Measurements from ENCODE around the gene SLC10A7.

Gene SLC10A7

DNA sequence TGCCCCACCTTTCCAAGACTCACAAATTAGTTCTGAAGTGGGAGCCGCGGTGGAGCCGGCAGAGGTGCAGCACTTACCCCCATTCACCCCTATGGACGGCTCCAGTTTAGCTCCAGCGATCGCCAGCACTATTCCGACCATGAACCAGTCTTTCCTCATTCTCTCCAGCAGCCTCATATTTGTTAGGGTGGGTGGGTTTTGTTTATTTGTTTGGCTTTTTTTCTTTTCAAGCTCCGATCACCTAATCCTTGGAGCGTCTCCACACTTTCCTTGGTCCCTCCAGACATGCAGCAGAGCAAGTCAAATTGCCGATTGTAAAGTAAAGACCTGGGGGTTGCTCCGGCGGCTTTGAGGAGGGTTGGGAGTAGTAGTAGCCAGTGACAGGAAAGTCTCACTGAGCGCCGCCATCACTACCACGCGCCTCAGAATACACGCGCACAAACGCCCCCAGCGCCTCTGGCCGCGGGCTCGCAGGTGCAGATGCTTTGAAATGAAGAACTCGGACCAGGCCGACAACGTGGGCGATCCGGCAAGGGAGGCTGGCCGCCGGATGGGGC is at the start of gene SLC10A7:
Gene SLC10A7, minus strand, starts transcription at position 400 of the 557 bp plus-strand sequence. Its CDS starts 223 bp downstream, at position 177.
- DNase-seq = peak; percentile 84

DNA sequence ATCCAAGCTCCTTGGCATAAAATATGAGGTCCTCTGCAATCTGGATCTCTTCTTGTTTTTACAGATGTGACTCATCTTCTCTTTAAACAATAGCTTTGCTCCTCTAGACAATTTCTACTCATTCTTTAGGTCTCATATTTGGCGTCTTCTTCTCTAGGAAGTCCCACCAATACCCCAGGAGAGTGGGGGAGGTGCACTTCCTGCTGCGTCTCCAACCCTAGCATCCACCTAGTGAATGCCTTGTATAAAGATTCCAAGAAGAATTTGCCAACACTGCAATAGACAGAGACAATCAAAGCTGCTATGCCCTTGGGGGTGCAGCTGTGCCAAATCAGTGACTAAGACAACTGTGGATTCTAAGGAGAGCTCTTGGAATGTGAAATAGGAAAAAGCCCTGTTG is 45.7 kb upstream of the SLC10A7 start:
- no peak for DNase-seq

- no peak for DNase-seq
Observed at GRCh38 chr4:146564492-146564891, 42.8 kb upstream of the SLC10A7 start.

DNA sequence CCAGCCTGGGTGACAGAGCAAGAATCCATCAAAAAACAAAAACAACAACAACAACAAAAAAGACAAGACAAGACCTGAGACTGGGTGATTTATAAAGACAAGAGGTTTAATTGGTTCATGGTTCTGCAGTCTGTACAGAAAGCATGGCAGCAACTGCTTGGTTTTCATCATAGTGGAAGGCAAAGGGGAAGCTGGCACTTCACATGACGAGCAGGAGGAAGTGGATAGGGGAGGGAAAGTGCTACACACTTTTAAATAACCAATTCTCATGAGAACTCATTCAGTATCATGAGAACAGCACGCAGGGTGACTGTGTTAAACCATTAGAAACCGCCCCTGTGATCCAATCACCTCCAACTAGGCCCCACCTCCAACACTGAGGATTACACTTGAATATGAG is 28.4 kb upstream of the SLC10A7 start:
- DNase-seq = no peak

- DNase-seq = no peak
Observed at GRCh38 chr4:146548443-146548842, 26.7 kb upstream of the SLC10A7 start.

- no peak for DNase-seq
Observed at GRCh38 chr4:146545102-146545501, 23.4 kb upstream of the SLC10A7 start.

GRCh38 chr4:146534178-146534577 is 12.4 kb upstream of the SLC10A7 start:
- DNase-seq = no peak

DNA sequence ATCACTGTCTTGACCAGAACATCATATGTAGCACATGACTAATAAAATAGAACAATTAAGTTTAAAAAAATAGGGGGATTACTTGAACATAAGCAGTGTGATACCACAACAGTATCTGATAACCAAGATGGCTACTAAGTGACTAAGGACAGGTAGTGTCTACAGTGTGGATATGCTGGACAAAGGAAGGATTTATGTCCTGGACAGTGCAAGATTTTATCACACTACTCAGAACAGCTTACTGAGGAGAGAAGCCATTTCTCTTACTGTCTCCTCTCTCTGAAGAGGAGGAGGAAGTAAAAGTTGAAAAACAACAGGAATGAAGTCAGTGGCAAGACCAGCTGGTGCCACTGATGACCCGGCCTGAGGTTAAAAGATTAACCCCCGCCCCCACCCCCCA is 4.0 kb upstream of the SLC10A7 start:
- no peak for DNase-seq

DNA sequence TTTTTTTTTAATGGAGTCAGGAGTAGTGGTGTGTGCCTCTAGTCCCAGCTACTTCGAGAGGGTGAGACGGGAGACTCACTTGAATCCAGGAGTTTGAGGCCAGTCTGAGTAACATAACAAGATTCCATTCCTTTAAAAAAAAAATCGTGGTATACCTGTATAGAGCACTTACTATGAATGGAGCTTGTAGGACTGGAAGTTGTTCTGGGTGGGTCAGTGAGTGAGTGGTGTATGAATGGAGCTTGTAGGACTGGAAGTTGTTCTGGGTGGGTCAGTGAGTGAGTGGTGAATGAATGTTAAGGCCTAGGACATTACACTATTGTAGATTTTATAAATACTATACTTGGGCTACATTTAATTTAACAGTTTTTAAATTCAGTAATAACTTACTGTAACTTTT is 2.9 kb upstream of the SLC10A7 start:
- DNase-seq = no peak

GRCh38 chr4:146522869-146523205 is 1.1 kb upstream of the SLC10A7 start:
- no peak for DNase-seq

- DNase-seq = peak; percentile 92
Observed at GRCh38 chr4:146522098-146522868, 543 bp upstream of the SLC10A7 start.

DNA sequence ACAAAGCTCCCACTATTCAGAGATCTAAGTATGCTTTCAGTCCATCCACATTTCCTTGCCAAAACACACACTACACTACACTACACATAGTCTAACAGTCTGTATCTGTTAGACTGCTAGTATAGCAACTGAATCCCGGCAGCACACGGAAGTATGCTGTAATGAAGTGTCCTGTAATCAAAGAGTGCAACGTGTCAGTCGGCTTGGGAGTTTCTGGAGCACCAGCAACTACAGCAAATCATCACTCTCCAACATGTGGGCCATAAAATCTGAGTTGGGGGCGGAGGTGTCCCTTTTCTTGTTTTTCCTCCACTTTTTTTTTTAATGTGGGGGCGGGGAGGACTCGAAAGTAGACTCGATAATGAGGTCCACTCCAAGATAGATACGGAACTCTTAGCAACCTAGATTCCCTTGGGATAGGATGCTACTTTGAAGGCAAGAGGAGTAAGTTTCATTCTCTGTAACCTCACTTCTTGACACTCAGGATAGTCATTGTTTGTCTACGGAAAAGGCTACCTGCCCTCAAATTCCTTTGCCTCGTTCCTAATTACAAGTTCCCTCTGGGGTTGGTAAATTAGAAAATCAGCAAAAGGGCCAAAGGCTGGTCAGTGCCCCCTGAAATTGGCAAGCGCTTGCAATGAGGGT is 722 bp downstream of the SLC10A7 start:
- DNase-seq = peak; percentile 55

DNA sequence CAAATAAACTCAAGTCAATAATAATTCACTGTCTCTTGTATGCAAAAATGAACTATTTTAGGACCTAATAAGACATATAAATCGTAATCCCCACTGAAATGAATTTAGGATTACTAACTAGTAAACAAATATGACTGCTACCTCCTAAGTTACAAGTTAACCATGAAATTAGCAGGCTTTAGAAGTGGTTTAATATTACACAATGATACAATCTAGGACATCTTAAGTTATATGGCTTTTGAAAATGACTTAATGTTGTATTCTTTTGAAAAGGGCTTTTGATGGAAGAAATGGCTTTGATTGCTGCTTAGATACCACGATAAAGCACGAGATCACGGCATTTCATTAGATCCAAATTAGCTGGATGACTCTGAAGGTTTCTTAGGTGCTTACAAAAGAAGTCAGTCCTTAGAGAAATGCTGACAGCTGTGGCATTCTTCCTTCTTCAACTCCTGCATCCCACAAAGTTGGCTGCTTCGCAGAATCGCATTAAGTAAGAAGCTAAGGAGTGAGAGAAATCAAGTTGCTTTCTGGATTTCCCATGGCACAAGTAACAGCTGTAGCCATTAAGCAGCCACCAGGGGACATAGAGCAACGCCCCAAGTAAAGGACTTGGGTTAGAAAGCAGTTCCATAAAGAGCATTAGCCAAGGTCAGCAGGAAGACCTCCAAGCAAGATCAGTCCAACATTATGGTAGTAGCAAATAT is 6.9 kb downstream of the SLC10A7 start:
- DNase-seq = no peak

GRCh38 chr4:146513548-146513947 is 8.2 kb downstream of the SLC10A7 start:
- DNase-seq = no peak

GRCh38 chr4:146511381-146511780 is 10.4 kb downstream of the SLC10A7 start:
- DNase-seq = no peak

- DNase-seq = no peak
Observed at GRCh38 chr4:146510942-146511341, 10.8 kb downstream of the SLC10A7 start.

DNA sequence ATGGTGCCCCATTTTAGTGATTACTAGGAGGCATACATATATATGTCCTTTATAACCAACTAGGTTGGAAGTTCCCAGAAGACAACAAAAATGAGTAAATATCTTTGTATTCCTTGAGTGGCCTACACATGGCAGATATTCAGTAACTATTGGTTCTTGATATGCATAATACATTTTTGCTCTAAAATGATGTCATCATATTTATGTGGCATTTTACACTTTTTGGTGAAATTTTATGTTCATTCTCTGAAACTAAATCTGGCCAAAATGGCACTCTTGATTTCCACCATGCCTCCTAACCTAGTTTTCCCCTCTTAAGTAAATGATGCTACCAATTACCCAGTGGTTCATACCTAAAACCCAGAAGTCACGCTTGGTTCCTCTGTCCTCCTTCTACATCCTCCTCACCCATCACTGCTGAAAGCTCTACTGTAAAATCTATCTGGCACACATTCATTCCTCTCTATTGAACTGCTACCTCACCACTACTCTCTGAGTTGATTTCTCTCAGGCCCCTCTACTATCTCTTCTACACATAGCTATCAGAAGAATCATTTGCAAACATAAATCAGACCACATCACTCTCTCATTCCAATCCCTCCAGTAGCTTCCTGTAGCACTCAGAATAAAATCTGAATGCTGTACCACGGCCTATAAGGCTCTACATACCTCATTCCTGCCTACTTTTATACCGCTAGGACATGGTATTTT is 13.4 kb downstream of the SLC10A7 start:
- DNase-seq = no peak

GRCh38 chr4:146507632-146508031 is 14.1 kb downstream of the SLC10A7 start:
- DNase-seq = no peak

- DNase-seq = no peak
Observed at GRCh38 chr4:146506272-146506671, 15.5 kb downstream of the SLC10A7 start.

DNA sequence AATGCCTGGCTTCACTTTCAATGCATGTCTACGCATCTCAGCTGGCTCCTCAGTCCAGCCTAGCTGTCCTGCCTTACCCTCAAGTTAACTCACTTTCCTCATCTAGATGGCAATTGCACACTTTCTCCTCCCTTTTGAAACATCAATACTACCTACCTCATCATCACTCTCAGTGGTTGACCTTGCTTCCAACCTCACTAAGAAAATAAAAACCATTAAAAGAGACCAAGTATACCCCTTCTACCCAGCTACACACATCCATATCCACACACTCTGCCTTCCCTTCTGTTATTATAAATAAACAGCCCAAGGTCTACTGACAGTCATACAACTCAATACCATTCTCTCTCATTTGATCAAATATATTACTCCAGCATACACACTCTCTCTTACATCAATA is 21.5 kb downstream of the SLC10A7 start:
- DNase-seq = no peak

DNA sequence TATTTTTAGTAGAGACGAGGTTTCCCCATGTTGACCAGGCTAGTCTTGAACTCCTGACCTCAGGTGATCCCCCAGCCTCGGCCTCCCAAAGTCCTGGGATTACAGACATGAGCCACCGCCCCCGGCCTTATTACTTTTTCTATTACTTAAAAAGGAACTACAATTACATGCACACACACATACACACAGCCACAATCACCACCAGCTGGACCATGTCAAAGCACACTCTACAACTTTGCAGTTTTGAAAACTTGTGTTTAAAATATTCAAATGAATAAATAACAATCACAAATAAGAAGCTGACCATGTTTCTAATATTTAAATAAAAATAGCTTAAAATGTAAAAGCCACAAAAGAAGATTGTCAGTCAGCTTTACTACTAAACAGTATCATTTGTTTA is 23.4 kb downstream of the SLC10A7 start:
- no peak for DNase-seq

DNA sequence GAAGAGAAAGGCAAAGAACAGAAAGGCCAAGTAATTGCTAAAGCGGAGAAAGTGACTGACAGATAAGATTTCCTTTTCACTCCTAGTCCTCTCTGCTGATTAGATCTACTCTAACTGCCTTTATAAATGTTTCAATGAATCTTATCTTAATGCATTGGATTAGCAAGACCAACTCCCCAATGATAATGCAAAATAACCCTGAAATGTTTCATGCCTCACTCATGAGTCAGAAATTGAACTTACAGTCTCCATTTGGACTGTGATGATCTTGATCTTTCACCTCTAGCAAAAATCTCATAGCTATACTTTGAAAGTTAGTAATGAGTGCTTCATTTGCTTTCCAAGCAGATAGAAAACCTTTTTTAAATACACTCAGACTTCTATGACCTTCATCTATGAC is 26.5 kb downstream of the SLC10A7 start:
- DNase-seq = no peak

GRCh38 chr4:146494143-146494542 is 27.6 kb downstream of the SLC10A7 start:
- no peak for DNase-seq

All from activated CD8-positive, alpha-beta memory T cell treated with anti-CD3 and anti-CD28 coated beads, Interleukin-2, amount 50 U/mL, for 48 hours (primary cell).